Adipocyte (in vitro differentiated cells): ENCODE measurements around the gene BEST2.

ENCODE experiments used
- DNase-seq: peaks from one replicate; pipeline ENCODE4 v3.0.0-alpha.2; 2015; ENCODE audit warnings: low read depth
- H3K27me3 ChIP-seq: replicated peaks from 2 replicates; pipeline ENCODE4 v1.7.0; 2013; ENCODE audit warnings: mild to moderate bottlenecking, low read length, moderate library complexity; ENCODE audit not compliant: control insufficient read depth, insufficient read depth
- H3K36me3 ChIP-seq: 2 replicates; pipeline ENCODE4 v1.7.0; 2013; ENCODE audit warnings: low read length, mild to moderate bottlenecking, moderate library complexity; ENCODE audit not compliant: control insufficient read depth, insufficient read depth, severe bottlenecking
- H3K4me1 ChIP-seq: 2 replicates; pipeline ENCODE4 v1.7.0; 2013; ENCODE audit warnings: mild to moderate bottlenecking, low read length, moderate library complexity; ENCODE audit not compliant: control insufficient read depth, insufficient read depth
- H3K4me3 ChIP-seq: 2 replicates; pipeline ENCODE4 v1.7.0; 2013; ENCODE audit warnings: mild to moderate bottlenecking, low read length, moderate library complexity
- H3K9ac ChIP-seq: 2 replicates; pipeline ENCODE4 v1.7.0; 2013; ENCODE audit warnings: mild to moderate bottlenecking, low read length, moderate library complexity
- H3K9me3 ChIP-seq: 2 replicates; pipeline ENCODE4 v1.7.0; 2013; ENCODE audit warnings: mild to moderate bottlenecking, low read length, moderate library complexity; ENCODE audit not compliant: control insufficient read depth

The BEST2 gene

GRCh38 chr19:12789904-12790619, 38.5 kb downstream of the BEST2 start:
- H3K9me3 ChIP-seq, result no peaks in the 10 kb centered on the region

DNA sequence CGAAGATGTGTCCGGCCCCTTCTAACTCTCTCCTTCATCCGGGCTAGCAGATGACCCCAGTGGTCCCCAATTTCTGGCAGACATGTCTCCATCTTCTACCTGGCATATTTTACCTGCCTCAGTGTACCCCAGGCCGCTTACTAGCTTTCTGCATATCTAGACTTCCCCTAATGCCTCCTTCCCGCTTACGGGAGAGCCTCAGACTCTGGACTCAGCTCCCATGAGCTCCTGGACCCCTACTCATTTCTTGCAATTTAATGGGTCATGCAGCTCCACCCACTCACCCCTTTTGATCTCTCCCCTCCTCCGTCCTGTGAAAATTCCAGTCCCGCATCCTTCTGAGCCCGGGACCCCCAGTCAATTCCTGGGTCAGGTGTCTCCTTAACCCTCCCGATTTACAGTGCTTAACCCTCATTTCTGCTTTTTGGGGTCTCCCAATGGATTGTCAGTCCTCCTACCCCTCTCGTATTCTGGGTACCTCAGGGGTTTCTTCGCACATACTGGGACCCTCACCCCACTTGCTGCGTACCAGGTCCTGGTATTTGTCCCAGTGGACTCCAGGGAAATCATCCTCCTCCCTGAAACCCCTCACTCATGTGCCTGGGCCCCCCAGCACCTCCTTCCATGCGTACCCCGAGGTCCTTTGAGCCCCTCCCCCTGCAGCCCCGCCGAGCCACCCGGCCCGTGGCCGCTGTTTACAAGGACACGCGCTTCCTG, 39.2 kb downstream of the BEST2 start:
- Histone ChIP-seq H3K4me3 (peak overlapping the region; percentile 99), H3K9ac (peak overlapping the region; percentile 99), H3K36me3 (no peaks in the 10 kb centered on the region), H3K9me3 (no peaks in the 10 kb centered on the region), H3K4me1 (peaks cover 47% of the 10 kb centered on the region), H3K27me3 (no peaks in the 10 kb centered on the region)
- DNase-seq, result peak; percentile 52

More at GRCh38 chr19:12789904-12790619, 38.5 kb downstream of the BEST2 start:
- peak overlapping the region; percentile 99 for H3K4me3 ChIP-seq
- no peaks in the 10 kb centered on the region for H3K27me3 ChIP-seq
- H3K36me3 ChIP-seq, result no peaks in the 10 kb centered on the region
- H3K4me1 ChIP-seq, result peaks cover 51% of the 10 kb centered on the region
- peak; percentile 98 for DNase-seq
- H3K9ac ChIP-seq, result peak overlapping the region; percentile 99

DNA sequence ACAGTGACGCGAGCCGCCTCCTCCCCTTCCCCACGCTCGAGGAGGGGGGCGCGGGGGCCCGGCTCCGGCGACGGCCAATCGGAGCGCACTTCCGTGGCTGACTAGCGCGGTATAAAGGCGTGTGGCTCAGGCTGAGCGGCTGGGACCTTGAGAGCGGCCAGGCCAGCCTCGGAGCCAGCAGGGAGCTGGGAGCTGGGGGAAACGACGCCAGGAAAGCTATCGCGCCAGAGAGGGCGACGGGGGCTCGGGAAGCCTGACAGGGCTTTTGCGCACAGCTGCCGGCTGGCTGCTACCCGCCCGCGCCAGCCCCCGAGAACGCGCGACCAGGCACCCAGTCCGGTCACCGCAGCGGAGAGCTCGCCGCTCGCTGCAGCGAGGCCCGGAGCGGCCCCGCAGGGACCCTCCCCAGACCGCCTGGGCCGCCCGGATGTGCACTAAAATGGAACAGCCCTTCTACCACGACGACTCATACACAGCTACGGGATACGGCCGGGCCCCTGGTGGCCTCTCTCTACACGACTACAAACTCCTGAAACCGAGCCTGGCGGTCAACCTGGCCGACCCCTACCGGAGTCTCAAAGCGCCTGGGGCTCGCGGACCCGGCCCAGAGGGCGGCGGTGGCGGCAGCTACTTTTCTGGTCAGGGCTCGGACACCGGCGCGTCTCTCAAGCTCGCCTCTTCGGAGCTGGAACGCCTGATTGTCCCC, 39.9 kb downstream of the BEST2 start, which contains the start of gene JUNB:
TSS of gene JUNB (plus strand) at position 142 of the 706 bp plus-strand sequence. CDS start at position 428, 286 bp downstream.
- Histone ChIP-seq H3K36me3 (no peaks in the 10 kb centered on the region), H3K27me3 (no peaks in the 10 kb centered on the region), H3K4me3 (peak within 1 kb of the TSS; percentile 99), H3K9me3 (no peaks in the 10 kb centered on the region), H3K4me1 (peaks cover 48% of the 10 kb centered on the region), H3K9ac (peak within 1 kb of the TSS; percentile 99)
- DNase-seq, result peak; percentile 98

- Histone ChIP-seq H3K27me3 (no peaks in the 10 kb centered on the region), H3K4me3 (peak overlapping the region; percentile 99), H3K4me1 (peaks cover 41% of the 10 kb centered on the region), H3K9me3 (no peaks in the 10 kb centered on the region), H3K36me3 (no peaks in the 10 kb centered on the region), H3K9ac (peak overlapping the region; percentile 99)
- DNase-seq, result peak; percentile 66
These were observed 40.7 kb downstream of the BEST2 start for GRCh38 chr19:12792051-12792852.

DNA sequence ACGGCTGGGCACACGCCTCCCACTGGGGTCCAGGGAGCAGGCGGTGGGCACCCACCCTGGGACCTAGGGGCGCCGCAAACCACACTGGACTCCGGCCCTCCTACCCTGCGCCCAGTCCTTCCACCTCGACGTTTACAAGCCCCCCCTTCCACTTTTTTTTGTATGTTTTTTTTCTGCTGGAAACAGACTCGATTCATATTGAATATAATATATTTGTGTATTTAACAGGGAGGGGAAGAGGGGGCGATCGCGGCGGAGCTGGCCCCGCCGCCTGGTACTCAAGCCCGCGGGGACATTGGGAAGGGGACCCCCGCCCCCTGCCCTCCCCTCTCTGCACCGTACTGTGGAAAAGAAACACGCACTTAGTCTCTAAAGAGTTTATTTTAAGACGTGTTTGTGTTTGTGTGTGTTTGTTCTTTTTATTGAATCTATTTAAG, 41.3 kb downstream of the BEST2 start:
- Histone ChIP-seq H3K27me3 (no peaks in the 10 kb centered on the region), H3K36me3 (no peaks in the 10 kb centered on the region), H3K9ac (peak overlapping the region; percentile 99), H3K4me1 (peaks cover 36% of the 10 kb centered on the region), H3K4me3 (peak overlapping the region; percentile 99), H3K9me3 (no peaks in the 10 kb centered on the region)
- no peak for DNase-seq

DNA sequence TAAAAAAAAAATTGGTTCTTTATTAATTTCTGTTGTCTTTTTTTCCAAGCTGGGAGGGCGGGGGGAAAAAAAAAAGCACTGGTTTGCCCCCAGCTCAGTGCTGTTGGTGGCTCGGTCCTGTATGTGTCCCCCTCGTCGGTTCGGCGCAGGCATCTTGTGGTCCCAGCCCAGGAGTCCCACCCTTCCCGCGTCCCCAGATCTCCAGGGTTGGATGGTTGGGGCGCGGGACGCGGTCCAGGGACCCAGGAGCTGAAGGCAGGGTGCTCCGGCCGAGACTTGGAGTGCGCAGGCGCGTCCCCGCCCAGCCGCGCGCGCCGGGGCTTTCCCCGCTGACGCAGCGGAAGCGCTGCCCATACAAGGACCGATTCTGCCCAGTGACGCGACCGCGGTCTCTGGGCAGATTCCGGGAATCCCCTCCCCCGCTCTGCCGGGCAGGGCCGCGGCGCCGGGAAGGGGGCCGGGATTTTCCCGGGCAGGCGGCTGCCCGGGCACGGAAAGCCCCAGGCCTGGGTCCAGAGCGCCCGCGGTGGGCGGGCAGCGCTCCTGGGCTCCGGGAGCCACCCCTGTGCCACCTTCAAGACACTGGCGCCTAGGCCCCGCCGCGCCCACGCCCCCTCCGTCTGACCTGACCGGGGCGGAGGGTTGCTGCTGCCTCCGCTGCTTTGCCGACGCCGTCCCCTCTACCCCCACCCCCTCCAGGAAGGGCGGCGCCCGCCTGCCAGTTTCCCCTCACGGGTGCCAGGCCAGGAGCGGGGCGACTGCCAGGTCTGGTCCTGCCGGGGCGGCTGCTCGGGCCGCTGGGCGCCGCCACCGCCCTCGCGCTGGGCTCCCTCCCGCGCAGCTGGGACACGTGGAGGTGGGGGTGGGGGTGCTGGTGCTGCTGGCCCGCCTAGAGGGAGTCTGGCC, 42.0 kb downstream of the BEST2 start:
- peak overlapping the region; percentile 99 for H3K4me3 ChIP-seq
- peak; percentile 97 for DNase-seq
- peaks cover 29% of the 10 kb centered on the region for H3K4me1 ChIP-seq
- H3K9me3 ChIP-seq, result no peaks in the 10 kb centered on the region
- peak overlapping the region; percentile 99 for H3K9ac ChIP-seq
- no peaks in the 10 kb centered on the region for H3K27me3 ChIP-seq
- H3K36me3 ChIP-seq, result peaks cover under 1% of the 10 kb centered on the region

GRCh38 chr19:12794196-12794941, 42.8 kb downstream of the BEST2 start:
- no peak for DNase-seq
- no peaks in the 10 kb centered on the region for H3K9me3 ChIP-seq
- peaks cover 21% of the 10 kb centered on the region for H3K4me1 ChIP-seq
- H3K9ac ChIP-seq, result peak overlapping the region; percentile 99
- peaks cover 5% of the 10 kb centered on the region for H3K36me3 ChIP-seq
- peak overlapping the region; percentile 99 for H3K4me3 ChIP-seq
- H3K27me3 ChIP-seq, result no peaks in the 10 kb centered on the region

GRCh38 chr19:12794971-12795381, 43.4 kb downstream of the BEST2 start:
- Histone ChIP-seq H3K9me3 (no peaks in the 10 kb centered on the region), H3K27me3 (no peaks in the 10 kb centered on the region), H3K4me1 (peaks cover 22% of the 10 kb centered on the region), H3K4me3 (no peak overlapping the region), H3K9ac (peak overlapping the region; percentile 29), H3K36me3 (peaks cover 11% of the 10 kb centered on the region)
- no peak for DNase-seq

GRCh38 chr19:12796146-12797071, 44.8 kb downstream of the BEST2 start:
- H3K27me3 ChIP-seq, result no peaks in the 10 kb centered on the region
- H3K4me1 ChIP-seq, result peaks cover 24% of the 10 kb centered on the region
- DNase-seq, result peak; percentile 92
- no peaks in the 10 kb centered on the region for H3K9me3 ChIP-seq
- H3K9ac ChIP-seq, result peak overlapping the region; percentile 52
- peaks cover 16% of the 10 kb centered on the region for H3K36me3 ChIP-seq
- H3K4me3 ChIP-seq, result no peak overlapping the region
